ENCODE measurements around the gene CAMK2A.

DNA sequence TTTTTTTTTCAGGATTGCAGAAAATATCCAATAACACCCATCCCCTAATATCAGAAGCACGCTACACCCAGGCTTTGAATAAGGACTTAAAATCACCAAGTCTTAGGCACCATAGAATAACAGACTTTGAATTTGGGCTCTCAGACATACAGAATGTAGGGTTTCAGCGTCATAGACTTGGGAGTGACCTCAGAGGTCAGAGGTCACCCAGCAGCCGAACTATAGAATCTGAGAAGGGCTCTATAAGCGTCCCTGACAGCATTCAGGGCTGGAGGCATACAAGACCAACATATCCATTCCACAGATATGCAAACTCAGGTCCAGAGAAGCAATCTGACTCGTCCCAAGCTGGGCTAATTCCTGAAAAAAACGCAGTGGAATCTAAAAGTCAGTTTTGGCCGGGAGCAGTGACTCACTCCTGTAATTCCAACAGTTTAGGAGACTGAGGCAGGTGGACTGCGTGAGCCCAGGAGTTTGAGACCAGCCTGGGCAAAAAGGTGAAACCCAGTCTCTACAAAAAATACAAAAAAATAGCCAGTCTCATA lies 65.0 kb downstream of the CAMK2A start:
- TF ChIP-seq, protein P1, sequence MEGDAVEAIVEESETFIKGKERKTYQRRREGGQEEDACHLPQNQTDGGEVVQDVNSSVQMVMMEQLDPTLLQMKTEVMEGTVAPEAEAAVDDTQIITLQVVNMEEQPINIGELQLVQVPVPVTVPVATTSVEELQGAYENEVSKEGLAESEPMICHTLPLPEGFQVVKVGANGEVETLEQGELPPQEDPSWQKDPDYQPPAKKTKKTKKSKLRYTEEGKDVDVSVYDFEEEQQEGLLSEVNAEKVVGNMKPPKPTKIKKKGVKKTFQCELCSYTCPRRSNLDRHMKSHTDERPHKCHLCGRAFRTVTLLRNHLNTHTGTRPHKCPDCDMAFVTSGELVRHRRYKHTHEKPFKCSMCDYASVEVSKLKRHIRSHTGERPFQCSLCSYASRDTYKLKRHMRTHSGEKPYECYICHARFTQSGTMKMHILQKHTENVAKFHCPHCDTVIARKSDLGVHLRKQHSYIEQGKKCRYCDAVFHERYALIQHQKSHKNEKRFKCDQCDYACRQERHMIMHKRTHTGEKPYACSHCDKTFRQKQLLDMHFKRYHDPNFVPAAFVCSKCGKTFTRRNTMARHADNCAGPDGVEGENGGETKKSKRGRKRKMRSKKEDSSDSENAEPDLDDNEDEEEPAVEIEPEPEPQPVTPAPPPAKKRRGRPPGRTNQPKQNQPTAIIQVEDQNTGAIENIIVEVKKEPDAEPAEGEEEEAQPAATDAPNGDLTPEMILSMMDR (IDR thresholded peaks at IDR 0.05) = no peak
- TF ChIP-seq POLR2A (IDR thresholded peaks at IDR 0.05) = no peak
